ENCODE results near the gene SIM2. TPM values are rescaled to one million over a fixed set of nuclear protein-coding genes. Genes with fewer than 3 reads are reported as not detected.

SIM2 gene
- total and polyA plus RNA-seq, 2 of the 13 experiments (the other 11 are each of a cell fraction or from before 2014, with no cell fraction given): 0.36 to 0.53 TPM

- H3K27me3 ChIP-seq (ENCODE audit: control insufficient read depth in 1 of 2, insufficient read depth in 2 of 2, low read length in 2 of 2): peaks cover 10 to 90% of the 10 kb centered on the region in 2 experiments
- no peaks in the 10 kb centered on the region for H3K9me3 ChIP-seq (ENCODE audit: low read length)
These were observed 2.4 kb upstream of the SIM2 start for GRCh38 chr21:36696390-36697059.

DNA sequence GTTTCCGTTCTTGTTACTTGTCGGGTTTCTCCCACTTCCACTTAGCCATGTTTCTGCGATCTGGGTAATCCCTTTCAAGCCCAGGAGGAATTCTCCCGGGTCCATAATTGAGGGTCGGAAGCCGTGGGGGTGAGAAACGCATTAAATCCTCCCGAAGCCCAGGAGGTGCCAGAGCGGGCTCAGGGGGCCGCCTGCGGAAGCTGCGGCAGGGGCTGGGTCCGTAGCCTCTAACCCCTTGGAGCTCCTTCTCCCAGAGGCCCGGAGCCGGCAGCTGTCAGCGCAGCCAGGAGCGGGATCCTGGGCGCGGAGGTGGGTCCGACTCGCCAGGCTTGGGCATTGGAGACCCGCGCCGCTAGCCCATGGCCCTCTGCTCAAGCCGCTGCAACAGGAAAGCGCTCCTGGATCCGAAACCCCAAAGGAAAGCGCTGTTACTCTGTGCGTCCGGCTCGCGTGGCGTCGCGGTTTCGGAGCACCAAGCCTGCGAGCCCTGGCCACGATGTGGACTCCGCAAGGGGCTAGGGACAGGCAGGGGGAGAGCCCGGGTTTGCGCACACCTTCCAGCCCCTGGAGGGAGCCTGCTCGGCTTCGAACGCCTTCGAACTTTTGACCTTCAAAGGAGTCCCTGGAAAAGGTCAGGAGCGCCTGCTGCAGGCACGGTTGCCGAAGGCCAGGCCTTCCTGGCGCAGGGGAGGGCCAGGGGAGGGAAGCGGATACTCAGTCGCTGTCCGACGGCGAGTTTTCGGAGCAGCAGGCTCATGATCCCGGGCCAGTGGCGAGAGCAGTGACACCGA lies 1.7 kb upstream of the SIM2 start:
- BruUV-seq (replicated peaks): no TSS peak
- ATAC-seq: no peak
- no peak for FAIRE-seq
- ChIA-PET CTCF (ENCODE audit: low intra/inter-chr PET ratio, low total read pairs) (no interaction called here), POLR2A (no interaction called here)
- Histone ChIP-seq H3K9ac (ENCODE audit: insufficient read depth, low read depth, low read length) (no peak overlapping the region), H4K20me1 (ENCODE audit: insufficient read depth, low read length) (0 out of 2 replicates have a peak, but pooled peaks cover 2% of the 10 kb centered on the region), H3K79me2 (ENCODE audit: insufficient read depth, low read length) (no peaks in the 10 kb centered on the region), H3K27ac (ENCODE audit: extremely low read length, insufficient read depth, low read length) (no peak overlapping the region), H3K9me3 (ENCODE audit: low read length) (no peaks in the 10 kb centered on the region), H3K27me3 (ENCODE audit: control insufficient read depth in 1 of 2, insufficient read depth in 2 of 2, low read length in 2 of 2) (peaks cover 10 to 90% of the 10 kb centered on the region in 2 experiments), H3K4me2 (ENCODE audit: low read depth, low read length) (0 out of 2 replicates have a peak overlapping the region, but pooled peaks have one; percentile 92), H3K4me3 (replicated peaks in 1 of 3; ENCODE audit: insufficient read depth in 1 of 3, low read depth in 2 of 3, low read length in 3 of 3) (no peak overlapping the region), H2AFZ (ENCODE audit: low read length) (no peak overlapping the region), H3K36me3 (replicated peaks in 1 of 2; ENCODE audit: control insufficient read depth in 1 of 2, insufficient read depth in 2 of 2, low read length in 2 of 2) (no peaks in the 10 kb centered on the region), H3K4me1 (ENCODE audit: insufficient read depth, low read length) (peaks cover 10% of the 10 kb centered on the region)
- no peak for DNase-seq (ENCODE audit: low spot score)
- TF ChIP-seq TFE3 (CRISPR knock-in tag; IDR thresholded peaks at IDR 0.05): no peak
- no peak for TF ChIP-seq HMGXB4 (CRISPR knock-in tag; IDR thresholded peaks at IDR 0.05; ENCODE audit: borderline replicate concordance in 1 of 2, low read depth in 1 of 2)
- TF ChIP-seq MEIS2 (CRISPR knock-in tag; IDR thresholded peaks at IDR 0.05): no peak
- TF ChIP-seq XRCC5 (optimal IDR thresholded peaks at IDR 0.05; ENCODE audit: low read length): no peak
- no peak for TF ChIP-seq NR2F6 (IDR thresholded peaks at IDR 0.05)
- no peak for TF ChIP-seq NR2F6 (CRISPR knock-in tag; IDR thresholded peaks at IDR 0.05)
- no peak for TF ChIP-seq HNRNPK (IDR thresholded peaks at IDR 0.05; ENCODE audit: low read depth, low read length, poor library complexity, severe bottlenecking)
- TF ChIP-seq NPAS2 (CRISPR knock-in tag; IDR thresholded peaks at IDR 0.05; ENCODE audit: borderline replicate concordance): no peak
- WGBS (ENCODE audit: low lambda C conversion rate): 80% methylated on average over 32 of the region's 58 CpGs
- in situ Hi-C loops (cut with HindIII; ENCODE audit: extremely low pct_ligation_motif_present, low pct_unique_long_range_greater_than_20kb) (no loop called here), intact Hi-C loops (cut with micrococcal nuclease; ENCODE audit: unreplicated experiment) (no loop called here)

More at GRCh38 chr21:36696390-36697059, 2.4 kb upstream of the SIM2 start:
- intact Hi-C loops (cut with micrococcal nuclease; ENCODE audit: unreplicated experiment) (no loop called here), in situ Hi-C loops (cut with HindIII; ENCODE audit: extremely low pct_ligation_motif_present, low pct_unique_long_range_greater_than_20kb) (no loop called here)
- H3K4me2 ChIP-seq (ENCODE audit: low read depth, low read length): no peak overlapping the region
- no peaks in the 10 kb centered on the region for H3K79me2 ChIP-seq (ENCODE audit: insufficient read depth, low read length)
- ChIA-PET POLR2A (no interaction called here), CTCF (ENCODE audit: low intra/inter-chr PET ratio, low total read pairs) (no interaction called here)
- TF ChIP-seq ZNF30 (CRISPR knock-in tag; IDR thresholded peaks at IDR 0.05): no peak
- no peak for TF ChIP-seq ZNF891 (CRISPR knock-in tag; IDR thresholded peaks at IDR 0.05)
- no peak for TF ChIP-seq MTF1 (CRISPR knock-in tag; IDR thresholded peaks at IDR 0.05)
- no peak for TF ChIP-seq BRD4 (CRISPR knock-in tag; IDR thresholded peaks at IDR 0.05)
- no peak for TF ChIP-seq ARHGAP35 (CRISPR knock-in tag; IDR thresholded peaks at IDR 0.05; ENCODE audit: borderline replicate concordance)
- no peak for TF ChIP-seq ASH2L (IDR thresholded peaks at IDR 0.05; ENCODE audit: insufficient read length, low read depth, low read length)
- no peak overlapping the region for H3K27ac ChIP-seq (ENCODE audit: extremely low read length, insufficient read depth, low read length)
- H3K36me3 ChIP-seq (replicated peaks in 1 of 2; ENCODE audit: control insufficient read depth in 1 of 2, insufficient read depth in 2 of 2, low read length in 2 of 2): no peaks in the 10 kb centered on the region
- DNase-seq (ENCODE audit: low spot score): no peak
- ATAC-seq: no peak
- H3K4me1 ChIP-seq (ENCODE audit: insufficient read depth, low read length): peaks cover 10% of the 10 kb centered on the region
- no peak overlapping the region for H2AFZ ChIP-seq (ENCODE audit: low read length)
- no peak overlapping the region for H3K4me3 ChIP-seq (replicated peaks in 1 of 3; ENCODE audit: insufficient read depth in 1 of 3, low read depth in 2 of 3, low read length in 3 of 3)
- no peak overlapping the region for H3K9ac ChIP-seq (ENCODE audit: insufficient read depth, low read depth, low read length)
- no TSS peak for BruUV-seq (replicated peaks)
- no peak for FAIRE-seq
- H4K20me1 ChIP-seq (ENCODE audit: insufficient read depth, low read length): 0 out of 2 replicates have a peak, but pooled peaks cover 2% of the 10 kb centered on the region
- WGBS (ENCODE audit: low lambda C conversion rate): 75% methylated on average over 38 of the region's 39 CpGs

Data from HepG2 (cell line).